Measurements from ENCODE around the gene GNPTAB. TPM values are rescaled to one million over a fixed set of nuclear protein-coding genes. Genes with fewer than 3 reads are reported as not detected.
A peak's percentile ranks its signal among the peaks of the same experiment; 100 is the strongest.

The GNPTAB gene
- total RNA-seq, 2 donors from 2014 or later, result 27.8 to 30.5 TPM

DNA sequence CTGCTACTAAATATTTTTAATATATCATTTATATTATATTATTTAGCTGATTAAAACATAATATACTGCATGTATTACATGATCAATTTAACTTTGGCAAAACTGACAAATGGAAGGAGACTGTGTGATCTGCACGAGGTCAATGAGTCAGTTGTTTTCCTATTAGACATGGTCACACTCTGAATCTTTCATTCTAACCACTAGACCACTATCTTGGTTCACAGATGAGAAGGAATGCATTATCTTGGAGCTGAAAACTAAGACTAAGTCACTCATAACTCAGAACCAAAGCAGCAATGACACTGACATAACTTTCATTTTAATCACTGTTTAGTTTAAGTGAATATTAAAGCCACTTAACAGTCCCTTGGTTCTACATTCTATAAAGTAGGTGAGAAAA is 37.4 kb downstream of the GNPTAB start:
- 80% methylated on average over 1 of the region's 1 CpG; no CpG with 5 or more reads in 1 of the 2 experiments for WGBS, 2 experiments (ENCODE audit: insufficient coverage in 1 of 2, insufficient read length in 1 of 2)
- peaks cover 12% of the 10 kb centered on the region for H3K36me3 ChIP-seq (ENCODE audit: control insufficient read depth, insufficient read depth, low read length)
- Mint-ChIP-seq H3K4me3 (no peak overlapping the region), H3K4me1 (no peaks in the 10 kb centered on the region), H3K27me3 (ENCODE audit: insufficient read depth) (no peaks in the 10 kb centered on the region), H3K9me3 (no peaks in the 10 kb centered on the region), H3K36me3 (ENCODE audit: low read depth) (peaks cover 9% of the 10 kb centered on the region), H3K27ac (no peak overlapping the region)
- H3K27me3 ChIP-seq (ENCODE audit: control insufficient read depth, insufficient read depth, low read length, poor library complexity, severe bottlenecking), result no peaks in the 10 kb centered on the region
- no peak for DNase-seq
- no peak overlapping the region for H3K9ac ChIP-seq (ENCODE audit: extremely low read depth, low read length, poor library complexity, severe bottlenecking)
- TF ChIP-seq, protein P1, sequence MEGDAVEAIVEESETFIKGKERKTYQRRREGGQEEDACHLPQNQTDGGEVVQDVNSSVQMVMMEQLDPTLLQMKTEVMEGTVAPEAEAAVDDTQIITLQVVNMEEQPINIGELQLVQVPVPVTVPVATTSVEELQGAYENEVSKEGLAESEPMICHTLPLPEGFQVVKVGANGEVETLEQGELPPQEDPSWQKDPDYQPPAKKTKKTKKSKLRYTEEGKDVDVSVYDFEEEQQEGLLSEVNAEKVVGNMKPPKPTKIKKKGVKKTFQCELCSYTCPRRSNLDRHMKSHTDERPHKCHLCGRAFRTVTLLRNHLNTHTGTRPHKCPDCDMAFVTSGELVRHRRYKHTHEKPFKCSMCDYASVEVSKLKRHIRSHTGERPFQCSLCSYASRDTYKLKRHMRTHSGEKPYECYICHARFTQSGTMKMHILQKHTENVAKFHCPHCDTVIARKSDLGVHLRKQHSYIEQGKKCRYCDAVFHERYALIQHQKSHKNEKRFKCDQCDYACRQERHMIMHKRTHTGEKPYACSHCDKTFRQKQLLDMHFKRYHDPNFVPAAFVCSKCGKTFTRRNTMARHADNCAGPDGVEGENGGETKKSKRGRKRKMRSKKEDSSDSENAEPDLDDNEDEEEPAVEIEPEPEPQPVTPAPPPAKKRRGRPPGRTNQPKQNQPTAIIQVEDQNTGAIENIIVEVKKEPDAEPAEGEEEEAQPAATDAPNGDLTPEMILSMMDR (conservative IDR thresholded peaks at IDR 0.05), result no peak
- no peak overlapping the region for H3K4me3 ChIP-seq (ENCODE audit: low read length)
- H3K9me3 ChIP-seq (ENCODE audit: control insufficient read depth, low read length), result no peaks in the 10 kb centered on the region
- no peak overlapping the region for H3K27ac ChIP-seq (ENCODE audit: low read depth, low read length)
- no peaks in the 10 kb centered on the region for H3K4me1 ChIP-seq (ENCODE audit: control insufficient read depth, insufficient read depth, low read length)

DNA sequence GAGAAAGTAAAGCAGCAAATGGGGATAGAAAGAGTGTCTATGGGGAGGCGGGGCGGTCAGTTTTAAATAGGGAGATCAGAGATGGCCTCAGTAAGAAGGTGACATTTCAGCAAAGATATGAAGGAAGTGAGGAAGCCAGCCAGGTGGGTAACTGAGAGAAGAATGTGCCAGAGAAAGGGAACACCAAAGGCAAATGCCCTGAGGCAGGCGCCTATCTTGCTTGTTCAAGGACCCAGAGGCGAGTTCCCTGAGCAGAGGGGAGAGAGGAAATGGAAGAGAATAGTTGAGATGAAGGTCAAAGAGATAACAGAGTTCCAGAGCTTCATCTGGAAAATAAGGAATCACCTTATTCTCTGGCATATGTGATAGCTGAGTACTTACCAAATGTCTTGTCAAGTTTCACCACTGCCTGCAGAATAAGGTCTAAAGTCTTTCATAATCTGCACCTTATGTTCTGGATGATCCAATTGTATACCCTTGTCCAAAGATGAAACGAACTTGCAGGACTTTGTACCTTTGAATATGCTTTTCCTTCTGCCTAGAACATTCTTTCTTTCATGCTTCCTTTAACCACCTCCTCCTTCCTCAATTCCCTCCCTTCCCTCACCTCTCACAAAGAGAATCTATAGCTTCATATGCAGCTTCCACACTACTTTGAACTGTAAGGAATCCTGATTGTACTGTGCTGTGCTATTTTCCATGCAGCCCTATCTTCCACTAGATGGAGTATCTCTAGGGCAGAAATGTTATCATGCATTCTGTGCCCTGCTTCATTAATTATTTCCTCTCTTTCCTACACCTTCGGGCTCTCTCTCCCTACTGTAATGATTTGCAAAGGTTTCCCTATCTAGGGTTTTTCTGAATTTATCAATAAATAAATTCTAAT is 38.5 kb downstream of the GNPTAB start:
- H3K36me3 Mint-ChIP-seq (ENCODE audit: low read depth), result peaks cover 11% of the 10 kb centered on the region
- no peak overlapping the region for H3K27ac Mint-ChIP-seq
- H3K4me1 Mint-ChIP-seq, result no peaks in the 10 kb centered on the region
- no peak for DNase-seq
- WGBS, 2 experiments (ENCODE audit: insufficient coverage in 1 of 2, insufficient read length in 1 of 2), result 88 to 93% methylated on average over 5 to 6 of the region's 6 CpGs
- H3K36me3 ChIP-seq (ENCODE audit: control insufficient read depth, insufficient read depth, low read length), result peaks cover 12% of the 10 kb centered on the region
- no peaks in the 10 kb centered on the region for H3K27me3 Mint-ChIP-seq (ENCODE audit: insufficient read depth)
- H3K4me1 ChIP-seq (ENCODE audit: control insufficient read depth, insufficient read depth, low read length), result no peaks in the 10 kb centered on the region
- no peak overlapping the region for H3K27ac ChIP-seq (ENCODE audit: low read depth, low read length)
- no peaks in the 10 kb centered on the region for H3K9me3 ChIP-seq (ENCODE audit: control insufficient read depth, low read length)
- TF ChIP-seq, protein P1 (conservative IDR thresholded peaks at IDR 0.05), result peak; percentile 40
- no peak overlapping the region for H3K9ac ChIP-seq (ENCODE audit: extremely low read depth, low read length, poor library complexity, severe bottlenecking)
- H3K9me3 Mint-ChIP-seq, result no peaks in the 10 kb centered on the region
- no peak overlapping the region for H3K4me3 ChIP-seq (ENCODE audit: low read length)
- H3K27me3 ChIP-seq (ENCODE audit: control insufficient read depth, insufficient read depth, low read length, poor library complexity, severe bottlenecking), result no peaks in the 10 kb centered on the region
- H3K4me3 Mint-ChIP-seq, result no peak overlapping the region

DNA sequence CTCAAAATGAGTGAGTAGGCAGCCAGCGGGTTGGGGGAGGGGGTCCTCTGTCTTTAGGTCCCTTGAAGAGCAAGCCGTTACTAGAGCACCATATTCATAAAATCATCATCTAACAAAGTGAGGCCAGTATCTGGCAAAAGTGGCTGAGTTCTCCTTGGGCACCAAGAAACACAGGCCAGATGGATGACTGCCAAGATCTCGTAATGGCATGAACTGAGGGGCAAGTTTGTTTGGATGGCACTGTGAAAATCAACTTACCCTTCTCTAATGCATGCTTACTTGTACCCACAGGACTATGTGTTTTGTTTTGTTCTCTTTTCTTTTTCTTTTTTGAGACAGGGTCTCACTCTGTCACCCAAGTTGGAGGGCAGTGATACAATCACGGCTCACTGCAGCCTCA is 41.6 kb downstream of the GNPTAB start:
- Histone ChIP-seq H3K36me3 (ENCODE audit: control insufficient read depth, insufficient read depth, low read length) (peaks cover 12% of the 10 kb centered on the region), H3K27ac (ENCODE audit: low read depth, low read length) (no peak overlapping the region)
- peaks cover 14% of the 10 kb centered on the region for H3K36me3 Mint-ChIP-seq (ENCODE audit: low read depth)

More for the DNA sequence above, 41.6 kb downstream of the GNPTAB start:
- Histone ChIP-seq H3K4me1 (ENCODE audit: control insufficient read depth, insufficient read depth, low read length) (no peaks in the 10 kb centered on the region), H3K27me3 (ENCODE audit: control insufficient read depth, insufficient read depth, low read length, poor library complexity, severe bottlenecking) (no peaks in the 10 kb centered on the region), H3K4me3 (ENCODE audit: low read length) (no peak overlapping the region), H3K9ac (ENCODE audit: extremely low read depth, low read length, poor library complexity, severe bottlenecking) (no peak overlapping the region), H3K9me3 (ENCODE audit: control insufficient read depth, low read length) (no peaks in the 10 kb centered on the region)
- no peak for DNase-seq
- 90 to 96% methylated on average over 3 to 4 of the region's 4 CpGs for WGBS, 2 experiments (ENCODE audit: insufficient coverage in 1 of 2, insufficient read length in 1 of 2)
- H3K27me3 Mint-ChIP-seq (ENCODE audit: insufficient read depth), result no peaks in the 10 kb centered on the region
- H3K4me1 Mint-ChIP-seq, result no peaks in the 10 kb centered on the region
- H3K27ac Mint-ChIP-seq, result no peak overlapping the region
- no peaks in the 10 kb centered on the region for H3K9me3 Mint-ChIP-seq
- H3K4me3 Mint-ChIP-seq, result no peak overlapping the region
- TF ChIP-seq, protein P1 (conservative IDR thresholded peaks at IDR 0.05), result no peak

Data from endodermal cell (in vitro differentiated cells).